Neural progenitor cell (in vitro differentiated cells): ENCODE measurements around the gene SLC36A2.

Experiments
- CTCF ChIP-seq: fragments of 200-600 bp; sonication (generic); IDR thresholded peaks from 2 replicates; pipeline ENCODE4 v1.5.1; 2017; ENCODE audit warnings: antibody characterized with exemption, mild to moderate bottlenecking
- EZH2 ChIP-seq: fragments of 200-600 bp; sonication (generic); IDR thresholded peaks from 2 replicates; pipeline ENCODE4 v1.6.1; 2017; ENCODE audit warnings: antibody characterized with exemption, mild to moderate bottlenecking, moderate library complexity

- no peak for TF ChIP-seq CTCF
- no peak for TF ChIP-seq EZH2
Observed at GRCh38 chr5:151362970-151363369, 15.6 kb upstream of the SLC36A2 start.
